PFSK-1 (cell line): ENCODE measurements around the gene GABRR3.

Source experiments
- FOXP2 ChIP-seq: optimal IDR thresholded peaks from 2 replicates; pipeline ENCODE3; 2011; ENCODE audit warnings: borderline replicate concordance, control low read depth, inconsistent platforms; ENCODE audit not compliant: insufficient read depth; ENCODE audit errors: extremely low read length, extremely low read depth
- POLR2AphosphoS5 ChIP-seq: IDR thresholded peaks from 2 replicates; pipeline ENCODE4 v1.6.1; 2012; ENCODE audit warnings: low read depth, mild to moderate bottlenecking, control low read depth, low read length, moderate library complexity
- REST ChIP-seq, 2 experiments: IDR thresholded peaks; 2 replicates each; pipeline versions ENCODE4 v1.6.1 to v1.8.0; 2011 to 2012; ENCODE audit warnings: low read depth in 2 of 2, low read length in 2 of 2, control low read depth in 1 of 2, inconsistent platforms in 1 of 2, mild to moderate bottlenecking in 1 of 2, moderate library complexity in 1 of 2; ENCODE audit not compliant: insufficient read depth in 1 of 2
- SIN3A ChIP-seq: IDR thresholded peaks from 2 replicates; pipeline ENCODE4 v1.6.1; 2012; ENCODE audit warnings: mild to moderate bottlenecking, low read length, moderate library complexity, borderline replicate concordance; ENCODE audit not compliant: insufficient read depth
- TAF1 ChIP-seq: IDR thresholded peaks from 2 replicates; pipeline ENCODE4 v1.6.1; 2012; ENCODE audit warnings: low read length, control low read depth, borderline replicate concordance; ENCODE audit not compliant: insufficient read depth

GRCh38 chr3:97970156-97970555 lies 65.0 kb downstream of the GABRR3 start:
- no peak for TF ChIP-seq POLR2AphosphoS5
- TF ChIP-seq REST (IDR thresholded peaks at IDR 0.05; ENCODE audit: insufficient read depth in 1 of 2, low read depth in 2 of 2, low read length in 2 of 2): no peak
- TF ChIP-seq SIN3A: no peak
- no peak for TF ChIP-seq TAF1
- no peak for TF ChIP-seq FOXP2
